NCI-H82 (cell line): Measurements from ENCODE around the gene KRTAP10-2.

Experiments
- DNase-seq: peaks from one replicate; lab custom pipeline; 2025; lab: John Stamatoyannopoulos, UW

KRTAP10-2 gene

GRCh38 chr21:44526096-44526997, 25.0 kb downstream of the KRTAP10-2 start:
- no peak for DNase-seq

GRCh38 chr21:44525391-44526095, 25.8 kb downstream of the KRTAP10-2 start:
- no peak for DNase-seq

DNA sequence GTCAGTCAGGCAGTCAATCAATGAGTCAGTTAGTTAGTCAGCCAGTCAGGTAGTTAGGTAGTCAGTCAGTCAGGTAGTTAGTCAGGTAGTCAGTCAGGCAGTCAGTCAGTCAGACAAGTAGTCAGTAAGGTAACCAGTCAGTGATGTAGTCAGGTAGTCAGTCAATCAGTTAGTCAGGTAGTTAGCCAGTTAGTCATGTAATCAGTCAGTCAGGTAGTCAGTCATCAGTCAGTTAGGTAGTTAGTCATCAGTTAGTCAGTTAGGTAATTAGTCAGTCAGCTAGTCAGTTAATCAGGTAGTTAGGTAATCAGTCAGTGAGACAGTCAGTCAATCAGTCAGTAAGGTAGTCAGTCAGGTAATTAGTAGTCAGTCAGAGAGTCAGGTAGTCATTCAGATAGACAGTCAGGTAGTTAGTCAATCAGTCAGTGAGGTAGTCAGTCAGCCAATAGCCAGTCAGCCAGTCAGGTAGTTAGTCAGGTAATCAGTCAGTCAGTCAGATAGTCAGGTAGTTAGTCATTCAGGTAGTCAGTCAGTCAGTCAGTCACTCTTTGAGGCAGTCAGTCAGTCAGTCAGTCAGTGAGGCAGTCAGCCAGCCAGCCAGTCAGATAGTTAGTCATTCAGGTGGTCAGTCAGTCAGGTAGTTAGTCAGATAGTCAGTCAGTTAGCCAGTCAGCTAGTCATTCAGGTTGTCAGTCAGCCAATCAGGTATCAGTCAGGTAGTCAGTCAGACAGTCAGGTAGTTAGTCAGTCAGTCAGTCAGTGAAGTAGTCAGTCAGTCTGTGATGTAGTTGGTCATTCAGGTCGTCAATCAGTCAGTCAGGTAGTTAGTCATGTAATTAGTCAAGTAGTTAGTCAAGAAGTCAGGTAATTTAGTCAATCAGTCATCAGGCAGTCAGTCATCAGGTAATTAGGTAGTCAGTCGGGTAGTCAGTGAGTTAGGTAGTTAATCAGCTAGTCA, 26.6 kb downstream of the KRTAP10-2 start:
- no peak for DNase-seq

GRCh38 chr21:44523567-44524413, 27.5 kb downstream of the KRTAP10-2 start:
- no peak for DNase-seq

- DNase-seq: no peak
Measured at GRCh38 chr21:44522753-44523204, 28.5 kb downstream of the KRTAP10-2 start.

GRCh38 chr21:44521928-44522752, 29.2 kb downstream of the KRTAP10-2 start:
- no peak for DNase-seq

DNA sequence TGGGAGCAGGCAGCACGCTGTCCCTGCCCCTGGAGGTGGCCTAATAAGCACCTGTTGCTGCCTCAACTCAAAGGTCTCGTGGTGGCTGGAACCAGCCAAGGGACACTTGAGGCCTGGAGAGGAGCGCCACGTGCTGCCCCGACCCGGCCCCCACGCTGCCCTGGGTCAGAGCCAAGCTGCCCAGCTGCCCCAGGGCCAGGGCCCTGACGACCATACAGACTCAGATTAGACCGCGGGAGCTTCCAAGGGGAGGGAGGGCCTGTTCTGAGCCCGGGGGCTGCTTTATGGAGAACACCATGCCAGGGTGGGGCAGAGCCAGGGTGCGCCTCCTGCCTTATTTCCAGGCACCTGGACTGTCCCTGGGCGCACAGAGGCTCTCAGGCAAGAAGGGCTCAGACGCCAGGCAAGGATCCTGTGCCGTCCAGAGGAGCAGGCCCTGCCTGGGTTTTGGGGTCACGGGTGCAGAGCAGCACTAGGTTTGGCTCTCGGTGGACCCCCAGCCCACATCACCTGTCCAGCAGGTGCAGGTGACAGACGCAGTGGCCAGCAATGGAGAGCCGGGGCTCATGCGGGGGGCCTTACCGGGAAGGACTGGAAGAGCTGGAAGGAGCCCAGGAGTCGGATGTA, 29.9 kb downstream of the KRTAP10-2 start:
- DNase-seq: no peak

- no peak for DNase-seq
Measured at GRCh38 chr21:44520326-44521300, 30.7 kb downstream of the KRTAP10-2 start.

DNA sequence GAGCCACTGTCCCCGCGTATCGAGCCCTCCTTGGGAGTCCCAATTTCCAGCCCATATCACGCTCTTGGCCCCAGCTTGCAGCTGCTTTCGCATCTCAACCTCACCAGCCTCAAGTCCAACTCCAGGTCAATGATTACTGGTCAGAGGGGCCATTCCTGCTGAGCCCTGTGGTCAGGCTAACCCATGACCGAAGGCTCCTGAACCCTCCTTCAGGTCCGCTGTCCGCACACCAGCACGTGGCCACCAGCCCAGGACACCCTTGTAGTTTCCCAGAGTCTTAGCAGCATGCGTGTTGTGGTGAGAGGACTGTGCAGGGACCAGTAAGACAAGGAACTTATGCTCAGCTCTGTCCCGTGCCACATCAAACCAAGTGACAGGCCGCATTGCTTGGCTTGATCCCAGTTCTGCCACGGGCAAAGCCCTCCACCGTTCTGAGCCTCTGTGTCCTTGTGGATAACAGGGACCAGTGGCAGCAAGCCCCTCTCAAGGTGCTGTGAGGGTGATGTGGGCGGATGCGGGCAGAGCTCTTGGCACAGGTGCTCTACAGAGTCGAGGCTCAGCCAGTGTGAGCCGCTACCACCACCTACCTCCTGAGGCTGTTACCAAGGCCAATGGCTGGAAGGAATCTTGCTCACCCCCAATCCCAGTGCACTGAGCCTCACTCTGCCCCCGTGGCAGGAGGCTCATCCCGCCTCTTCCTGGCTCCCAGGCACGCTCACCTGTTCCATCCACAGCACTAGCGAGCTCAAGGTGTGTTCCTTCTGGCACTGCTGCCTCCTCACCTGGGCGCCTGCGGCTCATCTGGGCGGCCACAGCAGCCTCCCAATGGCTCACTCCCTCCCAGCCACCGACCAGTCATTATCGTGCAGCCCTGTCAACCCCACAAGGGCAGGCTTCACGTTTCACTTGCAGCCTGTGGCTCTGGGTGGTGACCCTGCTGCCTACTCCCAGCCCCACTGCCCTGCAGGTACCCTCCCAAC, 31.7 kb downstream of the KRTAP10-2 start:
- no peak for DNase-seq

DNA sequence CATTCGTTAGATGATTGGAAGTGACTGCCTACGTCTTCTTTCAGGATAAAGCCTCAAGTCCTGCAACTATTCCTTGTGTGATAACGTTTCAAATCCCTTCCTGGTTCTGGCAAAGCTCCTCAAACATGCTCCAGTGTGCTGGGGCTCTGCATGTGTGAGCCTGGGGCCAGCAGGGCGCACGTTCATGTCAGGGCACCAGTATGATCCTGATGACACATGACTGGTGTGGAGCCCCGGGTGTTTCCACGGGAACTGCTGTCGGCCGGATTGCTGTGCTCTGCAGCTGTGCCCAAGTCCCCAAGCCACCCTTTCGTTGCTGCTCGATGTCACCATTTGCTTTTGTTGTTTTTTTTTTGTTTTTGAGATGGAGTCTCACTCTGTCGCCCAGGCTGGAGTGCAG, 32.6 kb downstream of the KRTAP10-2 start:
- no peak for DNase-seq

DNA sequence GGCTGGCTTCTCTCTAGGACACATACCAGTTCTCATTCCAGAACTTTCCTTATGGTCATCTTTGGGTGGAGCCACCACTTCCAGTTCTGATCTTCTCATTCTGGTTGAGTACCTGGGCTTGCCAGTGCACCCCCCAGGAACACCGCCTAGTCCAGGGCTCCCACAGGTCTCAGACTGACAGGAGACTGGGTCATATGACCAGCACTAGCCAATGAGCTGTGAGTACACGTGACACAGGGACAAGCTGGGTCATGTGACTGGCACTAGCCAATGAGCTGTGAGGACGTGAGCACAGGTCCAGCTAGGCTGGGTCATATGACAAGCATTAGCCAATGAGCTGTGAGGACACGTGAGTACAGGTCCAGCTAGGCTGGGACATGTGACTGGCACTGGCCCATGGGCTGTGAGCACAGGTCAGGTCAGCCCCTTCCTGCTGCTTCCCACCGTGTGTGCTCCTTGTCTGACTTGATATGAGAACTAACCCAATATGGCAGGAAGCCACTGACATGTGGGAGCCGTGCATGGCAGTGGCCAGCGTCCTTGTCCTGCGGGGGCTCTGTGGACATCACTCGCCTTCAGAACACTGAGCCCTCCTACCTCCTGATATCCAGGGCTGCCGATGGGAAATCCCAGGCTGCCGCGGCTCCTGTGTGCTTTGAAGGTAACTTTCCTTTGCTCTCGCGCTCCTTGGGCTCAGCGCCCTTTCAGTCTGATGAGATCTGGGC, 34.0 kb downstream of the KRTAP10-2 start:
- peak; percentile 99 for DNase-seq

DNA sequence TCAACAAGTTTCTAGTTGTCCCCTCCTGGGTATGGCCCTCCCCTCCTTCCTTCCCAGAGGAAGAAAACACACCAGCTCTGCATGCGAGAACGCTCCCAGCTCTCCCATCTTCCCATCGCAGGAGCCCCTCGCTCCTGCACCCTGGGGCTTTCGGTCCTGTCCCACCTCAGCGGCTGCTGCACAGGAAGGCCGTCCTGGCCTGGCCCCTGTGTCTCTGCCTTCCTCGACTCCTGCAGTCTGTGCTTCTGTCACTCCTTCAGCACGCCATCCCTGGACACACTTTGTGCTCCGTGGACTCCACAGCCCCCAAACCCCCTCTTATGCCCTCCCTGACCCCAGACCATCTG, 34.5 kb downstream of the KRTAP10-2 start:
- DNase-seq: no peak

DNA sequence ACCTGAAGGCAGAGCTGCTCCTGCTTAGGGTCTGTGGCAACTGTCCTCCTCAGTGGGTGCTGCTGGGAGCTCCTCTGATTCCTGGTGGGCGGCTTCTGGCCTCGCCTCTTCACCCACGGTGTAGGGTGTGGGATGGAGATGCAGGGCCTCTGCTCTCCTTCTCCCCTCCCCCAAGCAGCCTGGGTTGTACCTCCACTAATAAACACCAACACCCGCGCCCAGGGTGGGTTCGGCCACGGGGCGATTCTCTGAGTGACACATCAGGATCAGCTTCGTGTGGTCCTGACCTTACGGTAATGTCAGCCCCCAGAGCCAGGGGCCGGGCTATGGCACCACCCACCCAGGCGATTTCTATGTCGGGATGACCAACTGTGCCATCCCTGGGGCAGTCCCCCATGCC, 35.0 kb downstream of the KRTAP10-2 start:
- DNase-seq: no peak

DNA sequence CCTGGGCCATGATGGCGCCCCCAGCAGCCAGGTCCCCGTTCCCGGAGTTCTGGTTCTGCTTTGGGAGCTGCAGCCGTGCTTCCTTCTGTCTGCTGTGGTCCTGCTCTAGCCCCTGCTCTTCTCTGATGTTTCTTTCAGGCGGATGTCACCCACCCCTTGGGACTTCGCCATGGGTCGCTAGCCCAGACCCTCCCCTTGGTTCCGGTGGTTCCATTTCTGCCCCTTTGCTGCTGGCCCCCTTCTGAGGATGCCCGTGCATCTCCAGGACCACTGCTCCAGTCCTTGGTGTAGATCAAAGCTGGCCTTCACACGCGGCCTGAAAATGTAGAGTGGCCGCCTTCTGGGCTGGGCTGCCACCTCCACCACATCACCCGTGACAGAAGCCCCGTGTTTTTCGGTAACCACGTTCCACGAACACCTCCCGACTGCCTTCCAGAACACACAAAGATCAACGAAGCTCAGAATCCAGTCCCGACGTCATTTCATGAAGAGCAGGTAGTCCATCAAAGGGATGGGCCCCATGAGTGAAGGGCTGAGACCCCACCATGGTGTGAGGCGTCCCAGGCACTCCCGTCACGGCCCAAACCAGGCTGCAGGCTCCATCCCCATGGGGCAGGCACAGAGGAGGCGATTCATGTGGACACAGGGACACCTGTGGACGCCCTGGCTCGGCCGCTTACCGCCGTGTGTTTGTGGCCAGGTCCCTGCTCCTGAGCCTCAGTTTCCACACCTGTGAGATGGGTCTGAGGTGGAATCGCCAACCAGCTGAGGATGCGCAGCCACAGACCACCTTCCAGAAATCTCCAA, 35.7 kb downstream of the KRTAP10-2 start:
- no peak for DNase-seq

DNA sequence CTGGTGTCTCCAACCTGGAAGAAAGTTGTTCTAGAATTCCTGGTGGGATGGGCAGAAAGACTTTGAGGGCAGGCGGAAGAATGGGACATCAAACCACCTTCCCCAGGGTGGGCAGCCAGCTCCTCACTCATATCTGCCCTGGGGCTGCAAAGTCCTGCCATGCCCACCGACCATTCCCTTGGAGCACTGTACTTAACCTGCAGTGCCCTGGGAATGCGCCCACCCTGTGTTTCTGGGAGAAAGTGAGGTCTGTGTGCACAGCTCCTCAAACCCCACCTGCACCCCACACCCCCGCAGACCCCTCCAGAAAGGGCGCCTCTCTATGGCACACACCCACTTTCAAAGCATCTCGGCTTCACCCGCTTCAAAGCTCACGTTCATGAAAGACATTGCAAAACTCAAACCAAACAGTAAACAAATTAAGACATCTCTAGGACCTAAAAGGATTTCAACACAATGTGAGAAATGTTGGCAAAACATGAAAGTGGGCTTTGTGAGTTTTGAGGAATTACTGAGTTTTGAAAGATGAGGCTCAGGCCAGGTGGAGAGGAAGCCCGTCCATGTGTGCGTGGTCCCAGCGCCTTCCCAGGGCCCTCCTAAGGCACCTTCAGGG, 36.5 kb downstream of the KRTAP10-2 start:
- no peak for DNase-seq

DNA sequence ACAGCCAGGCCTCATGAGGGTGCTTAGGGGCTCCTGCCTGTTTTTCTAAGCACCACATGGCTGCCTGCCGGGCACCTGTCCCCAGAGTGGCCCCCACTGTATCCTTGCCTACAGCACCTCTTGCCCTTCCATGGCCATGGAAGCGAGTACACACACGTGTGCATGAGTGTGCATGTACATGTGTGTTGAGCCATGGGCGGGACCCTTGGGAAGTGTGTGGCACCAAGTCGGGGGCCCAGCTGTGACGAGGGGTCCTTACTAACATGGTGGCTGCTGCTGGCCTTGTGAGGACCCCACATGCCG, 37.1 kb downstream of the KRTAP10-2 start:
- no peak for DNase-seq
